ENCODE measurements around the gene LARP4B. TPM values are rescaled to one million over a fixed set of nuclear protein-coding genes. Genes with fewer than 3 reads are reported as not detected.

LARP4B gene
- total and polyA plus RNA-seq, 2 donors (not counting 3 experiments of a cell fraction or from before 2014, with no cell fraction given): 27.4 to 101 TPM

DNA sequence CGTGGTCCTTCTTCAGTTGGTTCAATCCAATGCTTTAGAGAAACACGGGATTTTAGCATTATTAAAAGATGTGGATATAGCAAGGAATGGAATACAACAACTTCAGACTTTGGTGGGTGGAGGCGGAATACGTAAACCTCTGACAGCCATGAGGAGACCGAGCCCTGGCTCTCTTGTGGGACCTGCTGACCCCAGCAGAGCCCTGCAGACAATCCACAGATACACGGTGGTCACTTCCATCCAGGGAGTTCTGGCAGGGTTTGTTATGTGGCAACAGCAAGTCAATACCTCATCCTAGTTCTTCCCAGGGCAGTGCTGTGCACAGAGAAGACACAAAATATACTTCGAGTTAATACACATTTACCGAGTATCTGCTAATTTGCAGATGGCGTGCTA lies 123.5 kb downstream of the LARP4B start:
- no peak overlapping the region for H2AFZ ChIP-seq (ENCODE audit: low read depth, low read length)
- no peaks in the 10 kb centered on the region for H3K9me3 ChIP-seq (replicated peaks; ENCODE audit: control insufficient read depth, insufficient read depth, low read length)
- dilution Hi-C loops (cut with MboI; ENCODE audit: extremely low pct_ligation_motif_present, low sequenced_read_pairs) (no loop called here), intact Hi-C loops (cut with micrococcal nuclease) (no loop called here)
- H3K36me3 ChIP-seq (ENCODE audit: control insufficient read depth in 2 of 2, extremely low read depth in 1 of 2, insufficient read depth in 2 of 2, low read length in 2 of 2): peaks cover 17 to 25% of the 10 kb centered on the region in 2 experiments
- no peak overlapping the region for H3K27ac ChIP-seq (ENCODE audit: insufficient read depth, low read depth, low read length)
- H3K9me1 ChIP-seq (replicated peaks; ENCODE audit: control insufficient read depth, extremely low read depth, insufficient read depth, low read length): no peaks in the 10 kb centered on the region
- no peak overlapping the region for H3K4me3 ChIP-seq (replicated peaks in 1 of 3; ENCODE audit: insufficient read depth in 1 of 3, low read depth in 1 of 3, low read length in 3 of 3)
- H3K9ac ChIP-seq (replicated peaks; ENCODE audit: extremely low read depth, insufficient read depth, low read length): no peak overlapping the region
- TF ChIP-seq GATA2 (IDR thresholded peaks at IDR 0.05; ENCODE audit: insufficient read depth, insufficient read length, low read depth, low read length) (no peak), POLR2A (IDR thresholded peaks at IDR 0.05; ENCODE audit: low read depth, low read length) (no peak), EZH2 (IDR thresholded peaks at IDR 0.05; ENCODE audit: borderline replicate concordance, low read depth, low read length, severe bottlenecking) (no peak), FOS (IDR thresholded peaks at IDR 0.05; ENCODE audit: borderline replicate concordance, insufficient read depth, low read length) (no peak), POLR2AphosphoS5 (IDR thresholded peaks at IDR 0.05; ENCODE audit: insufficient read depth, low read depth, low read length) (no peak), JUN (IDR thresholded peaks at IDR 0.05; ENCODE audit: borderline replicate concordance, insufficient read depth, insufficient read length, low read depth) (no peak), MYC (IDR thresholded peaks at IDR 0.05; ENCODE audit: low read depth, low read length) (no peak)
- TF ChIP-seq, protein P1, sequence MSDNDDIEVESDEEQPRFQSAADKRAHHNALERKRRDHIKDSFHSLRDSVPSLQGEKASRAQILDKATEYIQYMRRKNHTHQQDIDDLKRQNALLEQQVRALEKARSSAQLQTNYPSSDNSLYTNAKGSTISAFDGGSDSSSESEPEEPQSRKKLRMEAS (IDR thresholded peaks at IDR 0.05; ENCODE audit: insufficient read depth, insufficient read length): no peak
- TF ChIP-seq, protein P2, sequence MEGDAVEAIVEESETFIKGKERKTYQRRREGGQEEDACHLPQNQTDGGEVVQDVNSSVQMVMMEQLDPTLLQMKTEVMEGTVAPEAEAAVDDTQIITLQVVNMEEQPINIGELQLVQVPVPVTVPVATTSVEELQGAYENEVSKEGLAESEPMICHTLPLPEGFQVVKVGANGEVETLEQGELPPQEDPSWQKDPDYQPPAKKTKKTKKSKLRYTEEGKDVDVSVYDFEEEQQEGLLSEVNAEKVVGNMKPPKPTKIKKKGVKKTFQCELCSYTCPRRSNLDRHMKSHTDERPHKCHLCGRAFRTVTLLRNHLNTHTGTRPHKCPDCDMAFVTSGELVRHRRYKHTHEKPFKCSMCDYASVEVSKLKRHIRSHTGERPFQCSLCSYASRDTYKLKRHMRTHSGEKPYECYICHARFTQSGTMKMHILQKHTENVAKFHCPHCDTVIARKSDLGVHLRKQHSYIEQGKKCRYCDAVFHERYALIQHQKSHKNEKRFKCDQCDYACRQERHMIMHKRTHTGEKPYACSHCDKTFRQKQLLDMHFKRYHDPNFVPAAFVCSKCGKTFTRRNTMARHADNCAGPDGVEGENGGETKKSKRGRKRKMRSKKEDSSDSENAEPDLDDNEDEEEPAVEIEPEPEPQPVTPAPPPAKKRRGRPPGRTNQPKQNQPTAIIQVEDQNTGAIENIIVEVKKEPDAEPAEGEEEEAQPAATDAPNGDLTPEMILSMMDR (IDR thresholded peaks at IDR 0.05; ENCODE audit: extremely low read depth in 1 of 2, insufficient read depth in 1 of 2, low read depth in 1 of 2, low read length in 2 of 2): no peak
- ChIA-PET CTCF (no interaction called here), POLR2A (no interaction called here)
- H3K4me2 ChIP-seq (ENCODE audit: insufficient read depth, low read length): no peak overlapping the region
- BruUV-seq (replicated peaks): no TSS peak
- H3K4me1 ChIP-seq (ENCODE audit: control insufficient read depth, extremely low read depth, insufficient read depth, low read length): no peaks in the 10 kb centered on the region
- FAIRE-seq (no peak), DNase-seq (ENCODE audit: low read depth, low spot score) (no peak)
- H3K79me2 ChIP-seq (ENCODE audit: control insufficient read depth, insufficient read depth, low read length): no peaks in the 10 kb centered on the region
- H4K20me1 ChIP-seq (replicated peaks; ENCODE audit: control insufficient read depth, extremely low read depth, insufficient read depth, low read length): peaks cover 2% of the 10 kb centered on the region
- H3K27me3 ChIP-seq (ENCODE audit: control insufficient read depth in 2 of 2, insufficient read depth in 2 of 2, low read length in 2 of 2): no peaks in the 10 kb centered on the region

Measured in endothelial cell of umbilical vein (primary cell).